Measurements from ENCODE around the gene IFT20. TPM values are rescaled to one million over a fixed set of nuclear protein-coding genes. Genes with fewer than 3 reads are reported as not detected.

The IFT20 gene
- total and polyA plus RNA-seq, 3 experiments from 2014 or later, result 26.0 to 44.5 (median 29.4) TPM

GRCh38 chr17:28331891-28332420 is 3.3 kb downstream of the IFT20 start:
- DNase-seq, result no peak
- H3K27ac ChIP-seq (ENCODE audit: low read depth, low read length), result no peak overlapping the region
- H3K27me3 ChIP-seq (ENCODE audit: insufficient read depth, low read length, poor library complexity, severe bottlenecking), result no peaks in the 10 kb centered on the region
- peaks cover 12% of the 10 kb centered on the region for H3K36me3 ChIP-seq (ENCODE audit: insufficient read depth, low read length)
- ChIA-PET POLR2A (no interaction called here), CTCF (interaction anchor here (2.0 kb wide), 1 partner anchor 14 kb away, joined by 5 read pairs; no protein-coding TSS in a partner anchor)
- Mint-ChIP-seq H3K4me3 (peak overlapping the region in 2 of 7 donors; percentile 56 to 69), H3K9me3 (no peaks in the 10 kb centered on the region), H3K27ac (peak overlapping the region in 3 of 8 donors; percentile 19 to 73 (median 33)), H3K27me3 (no peaks in the 10 kb centered on the region), H3K4me1 (peaks cover 29 to 43% (median 40%) of the 10 kb centered on the region in 3 donors), H3K36me3 (peaks cover 5 to 58% (median 6%) of the 10 kb centered on the region in 3 donors)
- no peak overlapping the region for H3K4me3 ChIP-seq (ENCODE audit: low read length)
- no peaks in the 10 kb centered on the region for H3K9me3 ChIP-seq (ENCODE audit: low read length)
- H3K4me1 ChIP-seq (ENCODE audit: insufficient read depth, low read length), result peaks cover 23% of the 10 kb centered on the region

GRCh38 chr17:28330671-28331070 is 4.6 kb downstream of the IFT20 start:
- POLR2A ChIA-PET, result no interaction called here

DNA sequence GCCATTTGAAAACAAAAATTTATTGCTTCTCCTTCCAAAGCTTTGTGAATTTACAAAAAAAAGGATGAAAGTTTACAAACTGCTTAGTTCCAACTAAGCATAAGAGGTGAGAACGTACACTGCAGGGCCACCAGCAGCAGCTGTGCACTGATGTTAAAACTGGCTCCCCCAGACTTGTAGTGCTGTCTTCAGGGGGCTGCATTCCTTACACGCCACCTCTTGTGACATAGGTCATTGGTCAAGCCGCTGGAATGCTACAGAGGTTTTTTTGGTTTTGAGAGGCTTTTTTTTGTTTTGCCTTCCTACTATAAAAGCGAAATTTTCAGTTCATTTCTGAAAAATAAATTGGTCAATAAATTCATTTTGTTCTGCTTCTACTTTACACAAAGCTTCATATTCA is 6.9 kb downstream of the IFT20 start:
- H3K27ac Mint-ChIP-seq, result peak overlapping the region in 1 of 8 donors; percentile 4
- Histone ChIP-seq H3K27ac (ENCODE audit: low read depth, low read length) (no peak overlapping the region), H3K9me3 (ENCODE audit: low read length) (no peaks in the 10 kb centered on the region), H3K4me1 (ENCODE audit: insufficient read depth, low read length) (no peaks in the 10 kb centered on the region), H3K36me3 (ENCODE audit: insufficient read depth, low read length) (peaks cover 12% of the 10 kb centered on the region), H3K27me3 (ENCODE audit: insufficient read depth, low read length, poor library complexity, severe bottlenecking) (no peaks in the 10 kb centered on the region), H3K4me3 (ENCODE audit: low read length) (no peak overlapping the region)
- ChIA-PET POLR2A (no interaction called here), CTCF (no interaction called here)
- H3K36me3 Mint-ChIP-seq, result peaks cover 5 to 57% (median 6%) of the 10 kb centered on the region in 3 donors
- DNase-seq, result no peak
- H3K4me3 Mint-ChIP-seq, result peak overlapping the region in 1 of 7 donors; percentile 7
- H3K27me3 Mint-ChIP-seq, result no peaks in the 10 kb centered on the region
- H3K9me3 Mint-ChIP-seq, result no peaks in the 10 kb centered on the region
- H3K4me1 Mint-ChIP-seq, result peaks cover 5 to 13% (median 9%) of the 10 kb centered on the region in 3 donors

More at GRCh38 chr17:28330671-28331070, 4.6 kb downstream of the IFT20 start:
- no peak overlapping the region for H3K27ac ChIP-seq (ENCODE audit: low read depth, low read length)
- Mint-ChIP-seq H3K9me3 (no peaks in the 10 kb centered on the region), H3K4me1 (peaks cover 21 to 32% (median 31%) of the 10 kb centered on the region in 3 donors), H3K27ac (peak overlapping the region in 2 of 8 donors; percentile 42 to 70), H3K36me3 (peaks cover 5 to 65% (median 6%) of the 10 kb centered on the region in 3 donors), H3K27me3 (no peaks in the 10 kb centered on the region), H3K4me3 (peak overlapping the region in 2 of 7 donors; percentile 53 to 72)
- H3K4me3 ChIP-seq (ENCODE audit: low read length), result no peak overlapping the region
- DNase-seq, result no peak
- no peaks in the 10 kb centered on the region for H3K27me3 ChIP-seq (ENCODE audit: insufficient read depth, low read length, poor library complexity, severe bottlenecking)
- CTCF ChIA-PET, result interaction anchor here (1.5 to 2.0 kb wide), 2 partner anchors 13 to 28 kb away, joined by 3 to 5 read pairs; no protein-coding TSS in a partner anchor
- peaks cover 12% of the 10 kb centered on the region for H3K36me3 ChIP-seq (ENCODE audit: insufficient read depth, low read length)
- H3K4me1 ChIP-seq (ENCODE audit: insufficient read depth, low read length), result peaks cover 12% of the 10 kb centered on the region
- no peaks in the 10 kb centered on the region for H3K9me3 ChIP-seq (ENCODE audit: low read length)

- no peak for DNase-seq
- POLR2A ChIA-PET, result no interaction called here
- H3K27ac Mint-ChIP-seq, result peak overlapping the region in 1 of 8 donors; percentile 23
- no peak overlapping the region for H3K4me3 ChIP-seq (ENCODE audit: low read length)
- no peaks in the 10 kb centered on the region for H3K9me3 ChIP-seq (ENCODE audit: low read length)
- H3K27ac ChIP-seq (ENCODE audit: low read depth, low read length), result no peak overlapping the region
- H3K4me1 ChIP-seq (ENCODE audit: insufficient read depth, low read length), result no peaks in the 10 kb centered on the region
- H3K4me1 Mint-ChIP-seq, result peaks cover 5 to 7% (median 7%) of the 10 kb centered on the region in 3 donors
- H3K36me3 ChIP-seq (ENCODE audit: insufficient read depth, low read length), result peaks cover 12% of the 10 kb centered on the region
- H3K9me3 Mint-ChIP-seq, result no peaks in the 10 kb centered on the region
- no peak overlapping the region for H3K4me3 Mint-ChIP-seq
- CTCF ChIA-PET, result no interaction called here
- no peaks in the 10 kb centered on the region for H3K27me3 ChIP-seq (ENCODE audit: insufficient read depth, low read length, poor library complexity, severe bottlenecking)
- no peaks in the 10 kb centered on the region for H3K27me3 Mint-ChIP-seq
- peaks cover 5 to 57% (median 6%) of the 10 kb centered on the region in 3 donors for H3K36me3 Mint-ChIP-seq
Measured at GRCh38 chr17:28327709-28328108, 7.6 kb downstream of the IFT20 start.

DNA sequence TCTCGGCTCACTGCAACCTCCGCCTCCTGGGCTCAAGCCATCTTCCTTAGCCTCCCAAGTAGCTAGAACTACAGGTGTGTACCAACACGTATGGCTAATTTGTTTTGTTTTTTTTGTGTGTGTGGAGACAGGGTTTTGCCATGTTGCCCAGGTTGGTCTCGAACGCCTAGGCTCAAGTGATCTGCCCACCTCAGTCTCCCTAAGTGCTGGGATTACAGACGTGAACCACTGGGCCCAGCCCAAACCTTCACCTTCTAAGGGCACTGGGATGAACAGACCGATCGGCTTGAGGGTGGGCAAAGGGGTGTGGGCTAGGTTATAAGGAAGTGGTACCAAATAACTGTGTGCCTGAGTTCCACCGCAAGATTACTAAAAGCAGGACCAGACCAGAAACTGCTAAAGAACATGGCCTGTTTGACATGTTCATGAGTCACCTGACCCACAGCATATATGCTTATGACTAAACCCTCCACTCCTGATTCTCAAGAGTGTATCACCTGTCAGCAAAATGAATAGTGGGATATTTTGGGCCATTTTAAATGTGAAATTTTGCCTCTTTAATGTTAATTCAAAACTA is 8.2 kb downstream of the IFT20 start:
- Mint-ChIP-seq H3K36me3 (peaks cover 5 to 54% (median 6%) of the 10 kb centered on the region in 3 donors), H3K9me3 (no peaks in the 10 kb centered on the region), H3K27ac (no peak overlapping the region), H3K4me1 (peaks cover under 1 to 1% (median 1%) of the 10 kb centered on the region in 3 donors), H3K4me3 (no peak overlapping the region), H3K27me3 (no peaks in the 10 kb centered on the region)
- H3K4me1 ChIP-seq (ENCODE audit: insufficient read depth, low read length), result no peaks in the 10 kb centered on the region
- no peaks in the 10 kb centered on the region for H3K27me3 ChIP-seq (ENCODE audit: insufficient read depth, low read length, poor library complexity, severe bottlenecking)
- no peak for DNase-seq
- ChIA-PET POLR2A (no interaction called here), CTCF (no interaction called here)
- no peak overlapping the region for H3K4me3 ChIP-seq (ENCODE audit: low read length)
- no peaks in the 10 kb centered on the region for H3K9me3 ChIP-seq (ENCODE audit: low read length)
- H3K27ac ChIP-seq (ENCODE audit: low read depth, low read length), result no peak overlapping the region
- peaks cover 12% of the 10 kb centered on the region for H3K36me3 ChIP-seq (ENCODE audit: insufficient read depth, low read length)

GRCh38 chr17:28326114-28326513 is 9.2 kb downstream of the IFT20 start:
- Mint-ChIP-seq H3K27ac (no peak overlapping the region), H3K27me3 (no peaks in the 10 kb centered on the region), H3K36me3 (peaks cover 5 to 44% (median 5%) of the 10 kb centered on the region in 3 donors), H3K9me3 (no peaks in the 10 kb centered on the region), H3K4me1 (no peaks in the 10 kb centered on the region), H3K4me3 (no peak overlapping the region)
- no peak for DNase-seq
- no peak overlapping the region for H3K4me3 ChIP-seq (ENCODE audit: low read length)
- H3K27ac ChIP-seq (ENCODE audit: low read depth, low read length), result no peak overlapping the region
- no peaks in the 10 kb centered on the region for H3K9me3 ChIP-seq (ENCODE audit: low read length)
- peaks cover 12% of the 10 kb centered on the region for H3K36me3 ChIP-seq (ENCODE audit: insufficient read depth, low read length)
- ChIA-PET POLR2A (no interaction called here), CTCF (interaction anchor here (0.8 kb wide), 1 partner anchor 75 kb away, joined by 3 read pairs; no protein-coding TSS in a partner anchor)
- no peaks in the 10 kb centered on the region for H3K27me3 ChIP-seq (ENCODE audit: insufficient read depth, low read length, poor library complexity, severe bottlenecking)
- no peaks in the 10 kb centered on the region for H3K4me1 ChIP-seq (ENCODE audit: insufficient read depth, low read length)

DNA sequence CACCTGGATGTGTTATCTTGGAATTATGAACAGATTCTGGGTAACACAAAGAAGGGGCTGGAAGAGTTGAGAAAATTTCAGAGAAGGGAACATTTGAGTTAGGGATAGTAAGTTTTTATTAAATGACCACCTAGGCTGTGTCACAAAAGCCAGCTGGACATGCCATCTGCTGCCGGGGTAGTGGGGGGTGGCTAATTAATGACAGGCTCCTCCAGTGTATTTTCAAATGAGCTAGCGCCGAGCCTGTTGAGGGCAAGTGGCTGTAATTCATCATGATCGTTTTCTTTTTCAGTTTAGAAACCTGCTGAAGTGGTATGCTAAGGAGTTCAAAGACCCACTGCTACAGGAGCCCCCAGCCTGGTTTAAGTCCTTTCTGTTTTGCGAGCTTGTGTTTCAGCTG is 10.1 kb downstream of the IFT20 start:
- H3K36me3 ChIP-seq (ENCODE audit: insufficient read depth, low read length), result peaks cover 12% of the 10 kb centered on the region

DNA sequence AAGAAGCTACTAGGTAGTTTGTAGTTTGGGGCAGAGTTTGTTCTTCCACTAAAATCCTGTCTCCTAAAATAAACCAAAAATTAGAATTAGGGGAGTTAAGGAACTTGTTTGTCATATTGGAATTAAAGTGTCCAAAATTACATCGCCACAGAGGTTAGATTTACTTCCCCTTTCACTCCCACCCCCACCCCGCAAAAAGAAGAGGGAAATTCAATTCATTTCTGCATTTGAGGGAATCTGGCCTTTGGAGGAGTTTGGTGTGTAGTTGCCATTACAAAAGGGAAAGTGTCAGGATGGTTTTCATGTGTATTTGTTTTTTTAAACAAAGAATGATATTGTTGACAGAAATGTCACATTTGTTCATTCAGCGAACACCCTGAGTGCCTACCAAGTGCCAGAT is 10.5 kb downstream of the IFT20 start:
- Mint-ChIP-seq H3K4me1 (peaks cover 6 to 12% (median 11%) of the 10 kb centered on the region in 3 donors), H3K36me3 (peaks cover 5 to 35% (median 5%) of the 10 kb centered on the region in 3 donors)
- POLR2A ChIA-PET, result no interaction called here

More for the DNA sequence above, 10.1 kb downstream of the IFT20 start:
- no peaks in the 10 kb centered on the region for H3K9me3 Mint-ChIP-seq
- CTCF ChIA-PET, result no interaction called here
- H3K4me1 Mint-ChIP-seq, result peaks cover 2 to 7% (median 6%) of the 10 kb centered on the region in 3 donors
- no peak overlapping the region for H3K4me3 ChIP-seq (ENCODE audit: low read length)
- no peak overlapping the region for H3K4me3 Mint-ChIP-seq
- POLR2A ChIA-PET, result interaction anchor here (0.5 kb wide), 1 partner anchor 27 kb away, joined by 6 read pairs; no protein-coding TSS in a partner anchor
- H3K36me3 Mint-ChIP-seq, result peaks cover 5 to 35% (median 5%) of the 10 kb centered on the region in 3 donors
- no peaks in the 10 kb centered on the region for H3K27me3 Mint-ChIP-seq
- H3K4me1 ChIP-seq (ENCODE audit: insufficient read depth, low read length), result no peaks in the 10 kb centered on the region
- H3K27ac ChIP-seq (ENCODE audit: low read depth, low read length), result no peak overlapping the region
- DNase-seq, result no peak
- H3K27me3 ChIP-seq (ENCODE audit: insufficient read depth, low read length, poor library complexity, severe bottlenecking), result no peaks in the 10 kb centered on the region
- no peaks in the 10 kb centered on the region for H3K9me3 ChIP-seq (ENCODE audit: low read length)
- no peak overlapping the region for H3K27ac Mint-ChIP-seq

More for the DNA sequence above, 10.5 kb downstream of the IFT20 start:
- H3K36me3 ChIP-seq (ENCODE audit: insufficient read depth, low read length), result peaks cover 12% of the 10 kb centered on the region
- no peaks in the 10 kb centered on the region for H3K27me3 Mint-ChIP-seq
- no peak overlapping the region for H3K4me3 Mint-ChIP-seq
- no peak overlapping the region for H3K4me3 ChIP-seq (ENCODE audit: low read length)
- H3K4me1 ChIP-seq (ENCODE audit: insufficient read depth, low read length), result peaks cover 3% of the 10 kb centered on the region
- no peak overlapping the region for H3K27ac Mint-ChIP-seq
- no peak overlapping the region for H3K27ac ChIP-seq (ENCODE audit: low read depth, low read length)
- DNase-seq, result no peak
- CTCF ChIA-PET, result no interaction called here
- no peaks in the 10 kb centered on the region for H3K9me3 Mint-ChIP-seq
- no peaks in the 10 kb centered on the region for H3K9me3 ChIP-seq (ENCODE audit: low read length)
- H3K27me3 ChIP-seq (ENCODE audit: insufficient read depth, low read length, poor library complexity, severe bottlenecking), result no peaks in the 10 kb centered on the region
